ENCODE results near the gene ASTE1. TPM values are rescaled to one million over a fixed set of nuclear protein-coding genes. Genes with fewer than 3 reads are reported as not detected.
A peak's percentile ranks its signal among the peaks of the same experiment; 100 is the strongest.

Gene ASTE1
- total RNA-seq, 1 experiment from 2014 or later, result 9.7 TPM

DNA sequence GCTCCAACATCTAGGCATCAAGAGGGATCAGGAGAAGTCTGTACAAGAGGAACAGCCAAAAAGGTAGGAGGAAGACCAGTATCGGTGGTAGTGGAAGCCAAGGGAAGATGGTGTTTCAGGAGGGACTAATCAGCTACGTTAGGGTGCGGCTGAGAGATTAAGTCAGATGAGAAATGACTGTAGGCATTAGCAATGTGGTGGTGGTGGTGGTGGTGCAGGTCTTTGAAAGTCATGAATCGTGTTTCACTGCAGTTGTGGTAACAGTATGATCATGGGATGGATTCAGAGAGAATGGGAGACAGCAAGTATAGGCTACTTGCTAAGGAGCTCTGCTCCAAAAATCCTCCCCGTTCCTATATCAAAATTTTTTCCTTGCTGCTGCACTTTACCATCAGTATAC is 35.5 kb downstream of the ASTE1 start:
- H2AK5ac ChIP-seq (ENCODE audit: insufficient read length, low read length), result no peak overlapping the region
- no peak for DNase-seq
- no peak overlapping the region for H4K5ac ChIP-seq (ENCODE audit: insufficient read length, low read depth, low read length)
- no peak overlapping the region for H3K4me3 Mint-ChIP-seq
- H3K23me2 ChIP-seq (ENCODE audit: insufficient read length, low read depth, low read length, poor library complexity, severe bottlenecking), result no peaks in the 10 kb centered on the region
- H3K4ac ChIP-seq (ENCODE audit: low read depth, low read length), result no peak overlapping the region
- no peak overlapping the region for H3K18ac ChIP-seq (ENCODE audit: insufficient read length, low read depth, low read length)
- peak overlapping the region; percentile 7 for H3K27ac ChIP-seq (ENCODE audit: insufficient read length, low read depth, low read length)
- H3K4me1 ChIP-seq (ENCODE audit: insufficient read depth, low read length), result no peaks in the 10 kb centered on the region
- H3K56ac ChIP-seq (ENCODE audit: insufficient read length, low read depth, low read length), result no peak overlapping the region
- H4K91ac ChIP-seq (ENCODE audit: insufficient read length, low read depth, low read length), result no peak overlapping the region
- H3K27ac Mint-ChIP-seq, result peak overlapping the region in 2 of 3 experiments; percentile 16 to 81; a peak in 4 of 7 replicates
- H3K27me3 ChIP-seq (ENCODE audit: insufficient read depth, low read length), result no peaks in the 10 kb centered on the region
- H3K79me1 ChIP-seq (ENCODE audit: insufficient read depth, low read depth, low read length, poor library complexity, severe bottlenecking), result no peaks in the 10 kb centered on the region
- H2BK12ac ChIP-seq (ENCODE audit: insufficient read length, low read depth, low read length), result no peak overlapping the region
- H3K14ac ChIP-seq (ENCODE audit: insufficient read depth, low read length), result no peak overlapping the region
- H3K4me2 ChIP-seq (ENCODE audit: insufficient read depth, insufficient read length, low read length), result no peak overlapping the region
- no CpG with 5 or more reads among the region's 5 CpGs for WGBS (ENCODE audit: extremely low coverage, insufficient read length, low lambda C conversion rate)
- H3K36me3 Mint-ChIP-seq (ENCODE audit: insufficient read depth in 1 of 3, low read depth in 3 of 3), result peaks cover 7 to 23% (median 14%) of the 10 kb centered on the region in 3 experiments; a peak in 6 of 7 replicates
- H3K79me2 ChIP-seq (ENCODE audit: insufficient read depth, low read length), result no peaks in the 10 kb centered on the region
- no peaks in the 10 kb centered on the region for H4K20me1 ChIP-seq (ENCODE audit: control insufficient read depth, insufficient read depth, insufficient read length)
- no peak overlapping the region for H3T11ph ChIP-seq (ENCODE audit: low read length)
- no peak overlapping the region for H2AFZ ChIP-seq (ENCODE audit: low read length)
- H2BK5ac ChIP-seq (ENCODE audit: insufficient read length, low read length), result no peak overlapping the region
- H2BK15ac ChIP-seq (ENCODE audit: low read depth, low read length), result no peak overlapping the region
- no peak overlapping the region for H2BK120ac ChIP-seq (ENCODE audit: low read depth, low read length, poor library complexity, severe bottlenecking)
- H2BK20ac ChIP-seq (ENCODE audit: low read depth, low read length, poor library complexity, severe bottlenecking), result no peak overlapping the region
- no peak overlapping the region for H3K9ac ChIP-seq (ENCODE audit: extremely low read depth, insufficient read length, low read length)
- TF ChIP-seq, protein P1, sequence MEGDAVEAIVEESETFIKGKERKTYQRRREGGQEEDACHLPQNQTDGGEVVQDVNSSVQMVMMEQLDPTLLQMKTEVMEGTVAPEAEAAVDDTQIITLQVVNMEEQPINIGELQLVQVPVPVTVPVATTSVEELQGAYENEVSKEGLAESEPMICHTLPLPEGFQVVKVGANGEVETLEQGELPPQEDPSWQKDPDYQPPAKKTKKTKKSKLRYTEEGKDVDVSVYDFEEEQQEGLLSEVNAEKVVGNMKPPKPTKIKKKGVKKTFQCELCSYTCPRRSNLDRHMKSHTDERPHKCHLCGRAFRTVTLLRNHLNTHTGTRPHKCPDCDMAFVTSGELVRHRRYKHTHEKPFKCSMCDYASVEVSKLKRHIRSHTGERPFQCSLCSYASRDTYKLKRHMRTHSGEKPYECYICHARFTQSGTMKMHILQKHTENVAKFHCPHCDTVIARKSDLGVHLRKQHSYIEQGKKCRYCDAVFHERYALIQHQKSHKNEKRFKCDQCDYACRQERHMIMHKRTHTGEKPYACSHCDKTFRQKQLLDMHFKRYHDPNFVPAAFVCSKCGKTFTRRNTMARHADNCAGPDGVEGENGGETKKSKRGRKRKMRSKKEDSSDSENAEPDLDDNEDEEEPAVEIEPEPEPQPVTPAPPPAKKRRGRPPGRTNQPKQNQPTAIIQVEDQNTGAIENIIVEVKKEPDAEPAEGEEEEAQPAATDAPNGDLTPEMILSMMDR (conservative IDR thresholded peaks at IDR 0.05), result no peak
- H4K8ac ChIP-seq (replicated peaks; ENCODE audit: insufficient read length, low read depth, low read length), result no peak overlapping the region
- no peaks in the 10 kb centered on the region for H3K27me3 Mint-ChIP-seq (ENCODE audit: low read depth)
- H3K4me1 Mint-ChIP-seq, result peaks cover 2 to 4% of the 10 kb centered on the region in 2 experiments; a peak in 2 of 4 replicates
- no peak overlapping the region for H3K23ac ChIP-seq (ENCODE audit: insufficient read length, low read depth, low read length)
- no peaks in the 10 kb centered on the region for H3K9me3 ChIP-seq (ENCODE audit: control insufficient read depth, low read depth, low read length)
- H3K9me3 Mint-ChIP-seq, result no peaks in the 10 kb centered on the region
